Measurements from ENCODE around the gene CSNK1G2.
A peak's percentile ranks its signal among the peaks of the same experiment; 100 is the strongest.

CSNK1G2 gene

GRCh38 chr19:1941146-1942077, at the start of gene CSNK1G2:
TSS of gene CSNK1G2 (plus strand) at chr19:1941172. CDS start at chr19:1969773, 28,601 bp downstream.
- TF ChIP-seq ZFX (IDR thresholded peaks at IDR 0.05) (peak; percentile 49; the same call in 1 of the 2 replicates), CTCF (conservative IDR thresholded peaks at IDR 0.05) (no peak; the same call in 1 of the 2 replicates)
- peak within 1 kb of the TSS; percentile 80 for H3K27ac ChIP-seq

- H3K27ac ChIP-seq, result no peak overlapping the region
- no peak for TF ChIP-seq ZFX (IDR thresholded peaks at IDR 0.05)
Observed at GRCh38 chr19:1893791-1894190, 47.2 kb upstream of the CSNK1G2 start.

GRCh38 chr19:1896508-1896907, 44.5 kb upstream of the CSNK1G2 start:
- no peak overlapping the region for H3K27ac ChIP-seq
- TF ChIP-seq CTCF (conservative IDR thresholded peaks at IDR 0.05) (no peak), ZFX (IDR thresholded peaks at IDR 0.05) (no peak)

- TF ChIP-seq ZFX (IDR thresholded peaks at IDR 0.05) (no peak), CTCF (conservative IDR thresholded peaks at IDR 0.05) (no peak)
- no peak overlapping the region for H3K27ac ChIP-seq
Observed at GRCh38 chr19:1901940-1902404, 39.0 kb upstream of the CSNK1G2 start.

GRCh38 chr19:1902923-1903322, 38.0 kb upstream of the CSNK1G2 start:
- TF ChIP-seq CTCF (conservative IDR thresholded peaks at IDR 0.05) (no peak), ZFX (IDR thresholded peaks at IDR 0.05) (no peak)
- H3K27ac ChIP-seq, result no peak overlapping the region

GRCh38 chr19:1904860-1905109, 36.2 kb upstream of the CSNK1G2 start:
- TF ChIP-seq CTCF (conservative IDR thresholded peaks at IDR 0.05), result no peak
- TF ChIP-seq ZFX (IDR thresholded peaks at IDR 0.05), result no peak
- peak overlapping the region; percentile 93 for H3K27ac ChIP-seq

- peak within 1 kb of the TSS; percentile 93 for H3K27ac ChIP-seq
- TF ChIP-seq CTCF (conservative IDR thresholded peaks at IDR 0.05) (no peak), ZFX (IDR thresholded peaks at IDR 0.05) (no peak; the same call in 1 of the 2 replicates)
Observed at GRCh38 chr19:1905110-1905862, 35.7 kb upstream of the CSNK1G2 start, which contains the start of the genes ADAT3 and SCAMP4. TSS of gene ADAT3 (plus strand) at chr19:1905399. CDS start at chr19:1912048, 6,649 bp downstream. TSS of gene SCAMP4 (plus strand) at chr19:1905399. CDS start at chr19:1915020, 9,621 bp downstream.
